ENCODE measurements around the gene TBC1D8.

The TBC1D8 gene

GRCh38 chr2:100972452-100972851 is 178.7 kb downstream of the TBC1D8 start:
- no peak for DNase-seq

GRCh38 chr2:100971221-100971620 is 180.0 kb downstream of the TBC1D8 start:
- no peak for DNase-seq

- DNase-seq, result no peak
Observed at GRCh38 chr2:100969998-100970397, 181.2 kb downstream of the TBC1D8 start.

GRCh38 chr2:100968146-100969145 is 182.7 kb downstream of the TBC1D8 start:
- no peak for DNase-seq

- DNase-seq, result no peak
Observed at GRCh38 chr2:100967716-100968115, 183.5 kb downstream of the TBC1D8 start.

- DNase-seq, result no peak
Observed at GRCh38 chr2:100965596-100965995, 185.6 kb downstream of the TBC1D8 start.

- DNase-seq, result no peak
Observed at GRCh38 chr2:100964681-100965169, 186.5 kb downstream of the TBC1D8 start.

- DNase-seq, result no peak
Observed at GRCh38 chr2:100964222-100964621, 187.0 kb downstream of the TBC1D8 start.

- DNase-seq, result no peak
Observed at GRCh38 chr2:100963026-100963375, 188.2 kb downstream of the TBC1D8 start.

- DNase-seq, result no peak
Observed at GRCh38 chr2:100962366-100963025, 188.7 kb downstream of the TBC1D8 start.

GRCh38 chr2:100960688-100961087 is 190.5 kb downstream of the TBC1D8 start:
- DNase-seq, result no peak

GRCh38 chr2:100959225-100959880 is 191.8 kb downstream of the TBC1D8 start:
- DNase-seq, result no peak

GRCh38 chr2:100957996-100958653 is 193.1 kb downstream of the TBC1D8 start:
- DNase-seq, result no peak

Measured in activated CD4-positive, alpha-beta T cell treated with anti-CD3 and anti-CD28 coated beads, Interleukin-2, amount 50 U/mL, for 1 hour (primary cell).